ENCODE results near the gene DAZAP2.

DNA sequence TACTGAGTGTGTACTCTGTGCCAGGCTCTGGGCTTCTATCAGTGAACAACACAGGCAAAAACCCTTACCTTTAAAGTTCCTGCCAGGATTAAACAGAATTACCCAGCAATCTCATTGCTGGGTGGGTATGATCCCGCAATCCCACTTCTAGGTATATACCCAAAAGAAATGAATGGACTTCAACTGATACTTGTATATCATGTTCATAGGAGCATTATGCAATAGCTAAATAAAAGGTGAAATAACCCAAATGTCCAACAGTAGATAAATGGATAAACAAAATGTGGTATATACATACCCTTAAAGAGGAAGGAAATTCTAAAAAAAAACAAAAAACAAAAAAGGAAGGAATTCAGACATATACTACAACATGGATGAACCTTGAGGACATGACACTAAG lies 14.7 kb downstream of the DAZAP2 start:
- TF ChIP-seq CREB1 (CRISPR knock-in tag; IDR thresholded peaks at IDR 0.05; ENCODE audit: low read depth) = no peak
- TF ChIP-seq, protein P1, sequence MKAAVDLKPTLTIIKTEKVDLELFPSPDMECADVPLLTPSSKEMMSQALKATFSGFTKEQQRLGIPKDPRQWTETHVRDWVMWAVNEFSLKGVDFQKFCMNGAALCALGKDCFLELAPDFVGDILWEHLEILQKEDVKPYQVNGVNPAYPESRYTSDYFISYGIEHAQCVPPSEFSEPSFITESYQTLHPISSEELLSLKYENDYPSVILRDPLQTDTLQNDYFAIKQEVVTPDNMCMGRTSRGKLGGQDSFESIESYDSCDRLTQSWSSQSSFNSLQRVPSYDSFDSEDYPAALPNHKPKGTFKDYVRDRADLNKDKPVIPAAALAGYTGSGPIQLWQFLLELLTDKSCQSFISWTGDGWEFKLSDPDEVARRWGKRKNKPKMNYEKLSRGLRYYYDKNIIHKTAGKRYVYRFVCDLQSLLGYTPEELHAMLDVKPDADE (IDR thresholded peaks at IDR 0.05) = no peak
- TF ChIP-seq, protein P2, sequence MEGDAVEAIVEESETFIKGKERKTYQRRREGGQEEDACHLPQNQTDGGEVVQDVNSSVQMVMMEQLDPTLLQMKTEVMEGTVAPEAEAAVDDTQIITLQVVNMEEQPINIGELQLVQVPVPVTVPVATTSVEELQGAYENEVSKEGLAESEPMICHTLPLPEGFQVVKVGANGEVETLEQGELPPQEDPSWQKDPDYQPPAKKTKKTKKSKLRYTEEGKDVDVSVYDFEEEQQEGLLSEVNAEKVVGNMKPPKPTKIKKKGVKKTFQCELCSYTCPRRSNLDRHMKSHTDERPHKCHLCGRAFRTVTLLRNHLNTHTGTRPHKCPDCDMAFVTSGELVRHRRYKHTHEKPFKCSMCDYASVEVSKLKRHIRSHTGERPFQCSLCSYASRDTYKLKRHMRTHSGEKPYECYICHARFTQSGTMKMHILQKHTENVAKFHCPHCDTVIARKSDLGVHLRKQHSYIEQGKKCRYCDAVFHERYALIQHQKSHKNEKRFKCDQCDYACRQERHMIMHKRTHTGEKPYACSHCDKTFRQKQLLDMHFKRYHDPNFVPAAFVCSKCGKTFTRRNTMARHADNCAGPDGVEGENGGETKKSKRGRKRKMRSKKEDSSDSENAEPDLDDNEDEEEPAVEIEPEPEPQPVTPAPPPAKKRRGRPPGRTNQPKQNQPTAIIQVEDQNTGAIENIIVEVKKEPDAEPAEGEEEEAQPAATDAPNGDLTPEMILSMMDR (conservative IDR thresholded peaks at IDR 0.05; ENCODE audit: low read depth in 2 of 2) = no peak
